Prostate gland (tissue), 2 donors: Measurements from ENCODE around the gene GMDS. TPM values are rescaled to one million over a fixed set of nuclear protein-coding genes. Genes with fewer than 3 reads are reported as not detected.

Experiments used
- DNase-seq: peaks from one replicate; pipeline ENCODE4 v3.0.0-alpha.2; 2019; ENCODE audit warnings: low spot score
- H3K27ac ChIP-seq, 2 donors: fragments of 200-600 bp; sonication (generic); 2 replicates each; pipeline ENCODE4 v1.5.1; 2017 to 2019
- H3K27me3 ChIP-seq: fragments of 200-600 bp; sonication (generic); replicated peaks from 2 replicates; pipeline ENCODE4 v1.5.1; 2019; ENCODE audit not compliant: insufficient read depth
- H3K36me3 ChIP-seq, 2 donors: fragments of 200-600 bp; sonication (generic); 1 replicate in 1 of 2; 2 replicates in 1 of 2; pipeline versions ENCODE4 v1.5.1 to v1.8.1; 2017 to 2019
- H3K4me1 ChIP-seq: fragments of 200-600 bp; sonication (generic); replicated peaks from 2 replicates; pipeline ENCODE4 v1.5.1; 2019
- H3K4me3 ChIP-seq, 2 donors: fragments of 200-600 bp; sonication (generic); 2 replicates each; pipeline ENCODE4 v1.5.1; 2017 to 2019
- H3K9me3 ChIP-seq: fragments of 200-600 bp; sonication (generic); 2 replicates; pipeline ENCODE4 v1.5.1; 2017
- POLR2A ChIP-seq: fragments of 450-650 bp; IDR thresholded peaks from one replicate; pipeline ENCODE4 v1.6.1; 2016; ENCODE audit warnings: antibody characterized with exemption, mild to moderate bottlenecking
- POLR2AphosphoS5 ChIP-seq: sonication (generic); formaldehyde crosslinking; IDR thresholded peaks from one replicate; pipeline ENCODE4 v1.6.1; 2017; ENCODE audit warnings: antibody characterized with exemption
- WGBS: methylation state at CpG from one replicate; pipeline ENCODE4 v1.1.5; 2018; 5-methylcytosine and 5-hydroxymethylcytosine counted together
- intact Hi-C: fragments of 100-400 bp; cut with DNase I; formaldehyde crosslinking; loops from one replicate; pipeline ENCODE4 v1.14.2; 2022
- total RNA-seq, 2 donors: library from RNA; depleted of rRNA; stranded (reverse); fragments of >200 nt; gene quantifications; one replicate each; pipeline ENCODE4 v1.1.0, GENCODE V29; 2016
- TF ChIP-seq, protein P1 (sequence below), 4 experiments: fragments of 200-600 bp in 2 of 4; fragments of 450-650 bp in 2 of 4; sonication (generic) in 2 of 4; IDR thresholded peaks; 1 replicate in 3 of 4; 2 replicates in 1 of 4; pipeline ENCODE4 v1.5.1; 2016 to 2019; ENCODE audit warnings: antibody characterized with exemption in 4 of 4, mild to moderate bottlenecking in 2 of 4, moderate library complexity in 2 of 4

GMDS gene
- total RNA-seq, 2 donors from 2014 or later, result 24.9 to 29.9 TPM

DNA sequence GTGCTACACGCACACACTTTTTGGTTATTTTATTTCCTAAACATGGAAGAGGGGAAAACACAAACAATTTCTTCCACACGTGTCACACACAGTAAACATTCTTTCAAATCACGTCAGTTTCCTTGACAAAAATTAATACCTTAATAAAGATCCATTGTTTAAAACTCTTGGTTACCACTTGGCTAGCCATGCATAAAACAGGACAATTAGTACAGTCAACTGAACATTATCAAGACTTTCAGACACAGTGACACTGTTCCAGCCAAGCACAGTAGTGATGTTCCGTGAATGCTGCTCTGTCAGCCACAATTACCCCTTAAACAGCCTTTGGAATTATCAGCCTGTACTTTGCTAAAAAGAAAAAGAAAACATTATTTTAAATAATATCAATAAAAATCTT, 50.8 kb downstream of the GMDS start:
- Histone ChIP-seq H3K27ac (no peak overlapping the region), H3K9me3 (no peaks in the 10 kb centered on the region), H3K27me3 (no peaks in the 10 kb centered on the region), H3K36me3 (no peaks in the 10 kb centered on the region), H3K4me1 (no peaks in the 10 kb centered on the region), H3K4me3 (no peak overlapping the region)
- no peak for DNase-seq
- intact Hi-C loops, result loop anchor here (5.0 kb wide), 2 partner anchors 438 to 587 kb away; partner anchors contain the start of gene FOXC1
- WGBS, result 95% methylated on average over 4 of the region's 4 CpGs
- TF ChIP-seq POLR2AphosphoS5, result no peak

DNA sequence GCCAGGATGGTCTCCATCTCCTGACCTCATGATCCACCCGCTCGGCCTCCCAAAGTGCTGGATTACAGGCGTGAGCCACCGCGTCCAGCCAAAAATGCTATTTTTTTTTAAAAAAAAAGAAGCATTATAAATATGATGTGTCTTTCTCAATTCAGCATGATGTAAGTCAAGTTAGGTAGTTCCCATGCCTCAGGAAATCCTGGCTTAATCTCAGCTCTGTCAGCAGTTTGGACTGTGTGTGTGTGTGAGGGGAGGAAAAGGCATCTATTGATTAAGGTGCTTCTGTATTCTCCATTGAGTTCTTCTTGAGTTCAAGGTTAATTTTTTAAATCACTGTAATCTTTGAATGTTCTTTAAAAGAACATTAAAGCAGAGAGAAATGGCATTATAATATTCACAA, 51.5 kb downstream of the GMDS start:
- intact Hi-C loops, result no loop called here
- H3K36me3 ChIP-seq, result no peaks in the 10 kb centered on the region
- 100% methylated on average over 5 of the region's 5 CpGs for WGBS
- no peaks in the 10 kb centered on the region for H3K4me1 ChIP-seq
- no peak for DNase-seq
- H3K27me3 ChIP-seq, result no peaks in the 10 kb centered on the region
- TF ChIP-seq, protein P1, sequence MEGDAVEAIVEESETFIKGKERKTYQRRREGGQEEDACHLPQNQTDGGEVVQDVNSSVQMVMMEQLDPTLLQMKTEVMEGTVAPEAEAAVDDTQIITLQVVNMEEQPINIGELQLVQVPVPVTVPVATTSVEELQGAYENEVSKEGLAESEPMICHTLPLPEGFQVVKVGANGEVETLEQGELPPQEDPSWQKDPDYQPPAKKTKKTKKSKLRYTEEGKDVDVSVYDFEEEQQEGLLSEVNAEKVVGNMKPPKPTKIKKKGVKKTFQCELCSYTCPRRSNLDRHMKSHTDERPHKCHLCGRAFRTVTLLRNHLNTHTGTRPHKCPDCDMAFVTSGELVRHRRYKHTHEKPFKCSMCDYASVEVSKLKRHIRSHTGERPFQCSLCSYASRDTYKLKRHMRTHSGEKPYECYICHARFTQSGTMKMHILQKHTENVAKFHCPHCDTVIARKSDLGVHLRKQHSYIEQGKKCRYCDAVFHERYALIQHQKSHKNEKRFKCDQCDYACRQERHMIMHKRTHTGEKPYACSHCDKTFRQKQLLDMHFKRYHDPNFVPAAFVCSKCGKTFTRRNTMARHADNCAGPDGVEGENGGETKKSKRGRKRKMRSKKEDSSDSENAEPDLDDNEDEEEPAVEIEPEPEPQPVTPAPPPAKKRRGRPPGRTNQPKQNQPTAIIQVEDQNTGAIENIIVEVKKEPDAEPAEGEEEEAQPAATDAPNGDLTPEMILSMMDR (IDR thresholded peaks at IDR 0.05), result no peak
- TF ChIP-seq POLR2A (no peak), POLR2AphosphoS5 (no peak)
- H3K4me3 ChIP-seq, result no peak overlapping the region
- no peak overlapping the region for H3K27ac ChIP-seq
- no peaks in the 10 kb centered on the region for H3K9me3 ChIP-seq

DNA sequence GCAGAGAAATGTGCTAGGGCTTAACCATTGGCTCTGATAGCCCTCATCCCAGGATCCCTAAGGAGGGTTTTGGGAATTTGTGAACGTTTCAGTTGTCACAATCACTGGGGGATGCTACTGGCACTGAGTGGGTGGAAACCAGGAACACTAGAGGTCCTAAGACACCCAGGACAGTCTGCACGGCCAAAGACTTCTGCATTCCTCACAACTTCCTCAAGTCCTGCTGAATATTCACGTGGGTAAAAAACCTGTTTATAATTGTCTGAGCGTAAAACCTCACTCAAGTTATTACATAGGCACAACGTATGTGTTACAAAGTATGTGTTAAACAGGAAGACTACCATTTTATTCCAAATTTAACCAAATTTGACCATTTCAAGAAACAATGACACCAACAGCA, 52.4 kb downstream of the GMDS start:
- WGBS, result 83% methylated on average over 5 of the region's 5 CpGs
- intact Hi-C loops, result no loop called here
- TF ChIP-seq, protein P1 (IDR thresholded peaks at IDR 0.05), result no peak
- TF ChIP-seq POLR2A (no peak), POLR2AphosphoS5 (no peak)

DNA sequence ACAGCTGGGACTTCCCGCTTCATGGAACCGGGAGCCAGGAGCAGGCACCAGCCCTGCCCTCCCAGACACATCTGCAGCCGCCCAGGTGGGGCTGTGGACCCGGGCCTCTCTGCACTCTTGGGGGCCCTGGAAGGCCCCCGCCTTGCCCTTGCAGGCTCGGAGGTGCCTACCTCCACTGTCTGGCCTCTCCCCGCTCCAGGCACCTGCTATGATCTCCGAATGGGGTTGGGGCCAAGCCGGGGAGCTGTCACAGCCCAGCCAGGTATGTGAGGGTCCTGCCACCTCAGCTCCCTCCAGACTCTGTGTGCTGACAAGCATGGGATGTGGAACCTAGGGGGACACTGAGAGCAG, 54.0 kb downstream of the GMDS start:
- intact Hi-C loops, result no loop called here

More for the DNA sequence above, 52.4 kb downstream of the GMDS start:
- no peak for DNase-seq
- H3K4me3 ChIP-seq, result no peak overlapping the region
- H3K4me1 ChIP-seq, result no peaks in the 10 kb centered on the region
- H3K27me3 ChIP-seq, result no peaks in the 10 kb centered on the region
- no peaks in the 10 kb centered on the region for H3K9me3 ChIP-seq
- H3K27ac ChIP-seq, result no peak overlapping the region
- no peaks in the 10 kb centered on the region for H3K36me3 ChIP-seq

DNA sequence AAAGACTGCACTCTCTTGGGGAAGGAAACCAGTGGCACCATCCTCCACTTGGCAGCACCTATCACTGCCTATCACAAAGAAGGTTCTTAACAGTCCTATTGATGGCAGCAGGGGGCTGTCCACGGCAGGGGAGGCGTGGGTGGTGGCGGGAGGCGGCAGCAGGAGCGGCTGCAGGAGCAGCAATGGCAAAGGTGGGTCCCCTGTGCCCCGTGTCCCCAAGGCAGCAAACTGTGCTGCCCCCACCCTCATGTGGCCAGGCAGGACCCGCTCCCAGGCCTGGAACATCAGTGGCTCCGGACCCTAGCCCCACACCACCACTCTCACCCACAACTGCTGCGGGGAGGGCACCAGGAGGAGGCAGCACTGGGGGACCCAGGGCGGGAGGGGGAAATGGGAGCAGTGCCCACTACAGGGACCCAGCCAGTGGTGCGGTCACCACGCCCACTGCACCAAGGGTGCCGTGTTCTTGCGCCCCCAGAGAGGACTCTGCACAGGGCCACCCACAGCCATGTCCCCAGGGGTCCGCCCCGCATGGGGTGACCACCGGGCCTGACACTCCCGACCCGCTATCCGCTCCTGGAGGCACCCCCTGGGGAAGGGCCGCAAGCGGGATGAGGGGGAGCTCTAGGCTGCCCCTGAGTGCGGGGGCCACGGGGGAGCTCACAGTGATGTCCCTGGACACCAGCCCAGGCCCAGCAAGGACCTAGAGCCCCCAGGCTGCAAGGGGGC, 54.6 kb downstream of the GMDS start:
- intact Hi-C loops, result no loop called here
- no peak for TF ChIP-seq POLR2AphosphoS5
- no peak for TF ChIP-seq POLR2A
- TF ChIP-seq, protein P1 (IDR thresholded peaks at IDR 0.05), result no peak
- WGBS, result over 99% methylated on average over 19 of the region's 24 CpGs
- Histone ChIP-seq H3K36me3 (no peaks in the 10 kb centered on the region), H3K4me1 (no peaks in the 10 kb centered on the region), H3K9me3 (no peaks in the 10 kb centered on the region), H3K27me3 (no peaks in the 10 kb centered on the region), H3K4me3 (no peak overlapping the region), H3K27ac (no peak overlapping the region)
- no peak for DNase-seq

More for the DNA sequence above, 54.0 kb downstream of the GMDS start:
- H3K9me3 ChIP-seq, result no peaks in the 10 kb centered on the region
- TF ChIP-seq, protein P1 (IDR thresholded peaks at IDR 0.05), result no peak
- TF ChIP-seq POLR2AphosphoS5 (no peak), POLR2A (no peak)
- H3K4me3 ChIP-seq, result no peak overlapping the region
- no peak for DNase-seq
- 98% methylated on average over 7 of the region's 9 CpGs for WGBS
- H3K36me3 ChIP-seq, result no peaks in the 10 kb centered on the region
- H3K4me1 ChIP-seq, result no peaks in the 10 kb centered on the region
- no peak overlapping the region for H3K27ac ChIP-seq
- no peaks in the 10 kb centered on the region for H3K27me3 ChIP-seq
